ENCODE results near the gene GPR183. TPM values are rescaled to one million over a fixed set of nuclear protein-coding genes. Genes with fewer than 3 reads are reported as not detected.

Gene GPR183
- total RNA-seq, 1 donor from 2014 or later: not detected

GRCh38 chr13:99315186-99315585 is 8.0 kb upstream of the GPR183 start:
- H3K36me3 Mint-ChIP-seq: peaks cover 27% of the 10 kb centered on the region
- TF ChIP-seq CTCF (conservative IDR thresholded peaks at IDR 0.05): no peak
- no peak overlapping the region for H3K27ac Mint-ChIP-seq
- peaks cover 17% of the 10 kb centered on the region for H3K4me1 Mint-ChIP-seq (ENCODE audit: unreplicated experiment)
- no peak for DNase-seq (ENCODE audit: extremely low spot score, unreplicated experiment)
- H3K4me3 Mint-ChIP-seq: no peak overlapping the region
- H3K9me3 Mint-ChIP-seq: no peaks in the 10 kb centered on the region
- no peaks in the 10 kb centered on the region for H3K27me3 Mint-ChIP-seq

GRCh38 chr13:99314640-99315176 is 7.5 kb upstream of the GPR183 start:
- H3K27me3 Mint-ChIP-seq: no peaks in the 10 kb centered on the region
- H3K27ac Mint-ChIP-seq: no peak overlapping the region

GRCh38 chr13:99313941-99314340 is 6.7 kb upstream of the GPR183 start:
- H3K36me3 Mint-ChIP-seq: peaks cover 22% of the 10 kb centered on the region
- no peak for TF ChIP-seq CTCF (conservative IDR thresholded peaks at IDR 0.05)
- DNase-seq (ENCODE audit: extremely low spot score, unreplicated experiment): no peak
- H3K4me3 Mint-ChIP-seq: no peak overlapping the region
- no peaks in the 10 kb centered on the region for H3K27me3 Mint-ChIP-seq
- H3K9me3 Mint-ChIP-seq: no peaks in the 10 kb centered on the region
- peaks cover 17% of the 10 kb centered on the region for H3K4me1 Mint-ChIP-seq (ENCODE audit: unreplicated experiment)
- H3K27ac Mint-ChIP-seq: no peak overlapping the region

More at GRCh38 chr13:99314640-99315176, 7.5 kb upstream of the GPR183 start:
- no peak for DNase-seq (ENCODE audit: extremely low spot score, unreplicated experiment)
- no peak overlapping the region for H3K4me3 Mint-ChIP-seq
- H3K4me1 Mint-ChIP-seq (ENCODE audit: unreplicated experiment): peaks cover 17% of the 10 kb centered on the region
- peaks cover 27% of the 10 kb centered on the region for H3K36me3 Mint-ChIP-seq
- no peak for TF ChIP-seq CTCF (conservative IDR thresholded peaks at IDR 0.05)
- no peaks in the 10 kb centered on the region for H3K9me3 Mint-ChIP-seq

- Mint-ChIP-seq H3K27me3 (no peaks in the 10 kb centered on the region), H3K27ac (no peak overlapping the region), H3K4me3 (no peak overlapping the region), H3K36me3 (peaks cover 26% of the 10 kb centered on the region), H3K4me1 (ENCODE audit: unreplicated experiment) (peaks cover 17% of the 10 kb centered on the region), H3K9me3 (no peaks in the 10 kb centered on the region)
- TF ChIP-seq CTCF (conservative IDR thresholded peaks at IDR 0.05): no peak
- no peak for DNase-seq (ENCODE audit: extremely low spot score, unreplicated experiment)
Measured at GRCh38 chr13:99313501-99313900, 6.3 kb upstream of the GPR183 start.

GRCh38 chr13:99312493-99312883 is 5.3 kb upstream of the GPR183 start:
- TF ChIP-seq CTCF (conservative IDR thresholded peaks at IDR 0.05): no peak
- no peak overlapping the region for H3K27ac Mint-ChIP-seq

More at GRCh38 chr13:99312493-99312883, 5.3 kb upstream of the GPR183 start:
- peaks cover 17% of the 10 kb centered on the region for H3K4me1 Mint-ChIP-seq (ENCODE audit: unreplicated experiment)
- DNase-seq (ENCODE audit: extremely low spot score, unreplicated experiment): no peak
- no peaks in the 10 kb centered on the region for H3K27me3 Mint-ChIP-seq
- no peak overlapping the region for H3K4me3 Mint-ChIP-seq
- H3K36me3 Mint-ChIP-seq: peaks cover 34% of the 10 kb centered on the region
- H3K9me3 Mint-ChIP-seq: no peaks in the 10 kb centered on the region

All from type B pancreatic cell (in vitro differentiated cells).